NB4 (cell line): ENCODE results near the gene C2CD2.

ENCODE experiments used
- POLR2A ChIP-seq: IDR thresholded peaks from 2 replicates; pipeline ENCODE4 v1.6.1; 2011; ENCODE audit warnings: mild to moderate bottlenecking; ENCODE audit not compliant: insufficient read length; ENCODE audit errors: extremely low read depth
- TF ChIP-seq, protein P1 (sequence below): IDR thresholded peaks from one replicate; pipeline ENCODE4 v1.5.1; 2012; ENCODE audit warnings: low read depth, low read length

- TF ChIP-seq, protein P1, sequence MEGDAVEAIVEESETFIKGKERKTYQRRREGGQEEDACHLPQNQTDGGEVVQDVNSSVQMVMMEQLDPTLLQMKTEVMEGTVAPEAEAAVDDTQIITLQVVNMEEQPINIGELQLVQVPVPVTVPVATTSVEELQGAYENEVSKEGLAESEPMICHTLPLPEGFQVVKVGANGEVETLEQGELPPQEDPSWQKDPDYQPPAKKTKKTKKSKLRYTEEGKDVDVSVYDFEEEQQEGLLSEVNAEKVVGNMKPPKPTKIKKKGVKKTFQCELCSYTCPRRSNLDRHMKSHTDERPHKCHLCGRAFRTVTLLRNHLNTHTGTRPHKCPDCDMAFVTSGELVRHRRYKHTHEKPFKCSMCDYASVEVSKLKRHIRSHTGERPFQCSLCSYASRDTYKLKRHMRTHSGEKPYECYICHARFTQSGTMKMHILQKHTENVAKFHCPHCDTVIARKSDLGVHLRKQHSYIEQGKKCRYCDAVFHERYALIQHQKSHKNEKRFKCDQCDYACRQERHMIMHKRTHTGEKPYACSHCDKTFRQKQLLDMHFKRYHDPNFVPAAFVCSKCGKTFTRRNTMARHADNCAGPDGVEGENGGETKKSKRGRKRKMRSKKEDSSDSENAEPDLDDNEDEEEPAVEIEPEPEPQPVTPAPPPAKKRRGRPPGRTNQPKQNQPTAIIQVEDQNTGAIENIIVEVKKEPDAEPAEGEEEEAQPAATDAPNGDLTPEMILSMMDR, result no peak
- TF ChIP-seq POLR2A, result no peak
Observed at GRCh38 chr21:41848958-41849580, 104.7 kb downstream of the C2CD2 start.
